Astrocyte (in vitro differentiated cells and primary cell): ENCODE data around the gene SCN2A.

Experiments used
- EZH2 ChIP-seq: IDR thresholded peaks from 2 replicates; pipeline ENCODE4 v1.6.1; 2012; ENCODE audit warnings: mild to moderate bottlenecking, low read length, inconsistent platforms; ENCODE audit not compliant: insufficient read depth
- TF ChIP-seq, protein P1 (sequence below): IDR thresholded peaks from 2 replicates; pipeline ENCODE4 v1.5.1; 2011; ENCODE audit warnings: low read depth, mild to moderate bottlenecking, inconsistent platforms, low read length, moderate library complexity; ENCODE audit not compliant: insufficient read depth

DNA sequence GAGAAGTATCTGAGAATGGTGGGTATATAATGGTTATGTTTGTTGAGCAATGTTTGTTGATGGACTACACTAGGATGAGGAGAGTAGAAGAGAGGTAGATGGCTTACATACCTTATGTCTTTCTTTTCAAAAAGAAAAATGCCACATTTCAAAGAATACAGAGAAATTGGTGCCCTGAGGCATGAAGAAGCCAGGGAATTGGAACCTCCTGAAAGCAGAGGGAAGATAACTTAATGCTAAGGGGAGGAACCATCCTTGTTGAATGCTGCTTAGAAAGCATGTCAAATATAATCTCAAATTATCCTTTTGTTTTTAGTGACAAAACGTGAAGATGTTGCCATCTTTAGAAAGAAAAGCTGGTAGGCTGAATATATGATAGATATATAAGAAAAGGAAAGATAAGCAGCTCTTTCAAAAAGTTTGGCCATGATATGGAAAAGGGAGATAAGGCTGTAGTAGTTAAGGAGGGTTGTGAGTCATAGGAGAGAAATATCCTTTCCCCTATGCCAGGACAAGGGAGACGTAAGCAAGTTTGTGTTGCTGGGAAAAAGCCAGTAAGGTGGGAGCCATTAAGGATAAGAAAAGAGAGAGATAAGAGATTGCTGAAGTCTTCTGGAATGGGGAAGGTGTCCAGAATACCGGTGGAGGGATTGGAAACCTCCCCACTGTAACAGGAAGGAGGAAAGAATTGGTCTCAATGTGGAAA lies 66.3 kb downstream of the SCN2A start:
- TF ChIP-seq, protein P1, sequence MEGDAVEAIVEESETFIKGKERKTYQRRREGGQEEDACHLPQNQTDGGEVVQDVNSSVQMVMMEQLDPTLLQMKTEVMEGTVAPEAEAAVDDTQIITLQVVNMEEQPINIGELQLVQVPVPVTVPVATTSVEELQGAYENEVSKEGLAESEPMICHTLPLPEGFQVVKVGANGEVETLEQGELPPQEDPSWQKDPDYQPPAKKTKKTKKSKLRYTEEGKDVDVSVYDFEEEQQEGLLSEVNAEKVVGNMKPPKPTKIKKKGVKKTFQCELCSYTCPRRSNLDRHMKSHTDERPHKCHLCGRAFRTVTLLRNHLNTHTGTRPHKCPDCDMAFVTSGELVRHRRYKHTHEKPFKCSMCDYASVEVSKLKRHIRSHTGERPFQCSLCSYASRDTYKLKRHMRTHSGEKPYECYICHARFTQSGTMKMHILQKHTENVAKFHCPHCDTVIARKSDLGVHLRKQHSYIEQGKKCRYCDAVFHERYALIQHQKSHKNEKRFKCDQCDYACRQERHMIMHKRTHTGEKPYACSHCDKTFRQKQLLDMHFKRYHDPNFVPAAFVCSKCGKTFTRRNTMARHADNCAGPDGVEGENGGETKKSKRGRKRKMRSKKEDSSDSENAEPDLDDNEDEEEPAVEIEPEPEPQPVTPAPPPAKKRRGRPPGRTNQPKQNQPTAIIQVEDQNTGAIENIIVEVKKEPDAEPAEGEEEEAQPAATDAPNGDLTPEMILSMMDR = no peak
- no peak for TF ChIP-seq EZH2
